Glutamatergic neuron (in vitro differentiated cells): ENCODE results near the gene SETD3. TPM values are rescaled to one million over a fixed set of nuclear protein-coding genes. Genes with fewer than 3 reads are reported as not detected.

Source experiments
- DNase-seq: peaks from one replicate; pipeline ENCODE4 v3.0.0; 2022
- H3K27ac Mint-ChIP-seq: one replicate; pipeline ENCODE4 v1.8.0; 2020; ENCODE audit warnings: mild to moderate bottlenecking, mixed read lengths, inconsistent platforms; ENCODE audit not compliant: unreplicated experiment
- H3K27me3 Mint-ChIP-seq: one replicate; pipeline ENCODE4 v1.8.0; 2020; ENCODE audit warnings: mild to moderate bottlenecking, moderate library complexity, mixed read lengths, inconsistent platforms; ENCODE audit not compliant: unreplicated experiment
- H3K36me3 Mint-ChIP-seq: one replicate; pipeline ENCODE4 v1.8.0; 2020; ENCODE audit warnings: mild to moderate bottlenecking, mixed read lengths, inconsistent platforms; ENCODE audit not compliant: unreplicated experiment
- H3K4me1 Mint-ChIP-seq: one replicate; pipeline ENCODE4 v1.8.0; 2020; ENCODE audit warnings: mild to moderate bottlenecking, low read depth, mixed read lengths, inconsistent platforms; ENCODE audit not compliant: unreplicated experiment
- H3K4me3 Mint-ChIP-seq: one replicate; pipeline ENCODE4 v1.8.0; 2020; ENCODE audit warnings: mild to moderate bottlenecking, mixed read lengths, inconsistent platforms; ENCODE audit not compliant: unreplicated experiment
- H3K9me3 Mint-ChIP-seq: one replicate; pipeline ENCODE4 v1.8.0; 2020; ENCODE audit warnings: mild to moderate bottlenecking, moderate library complexity, mixed read lengths, inconsistent platforms; ENCODE audit not compliant: unreplicated experiment
- CTCF ChIP-seq: fragments of 200-600 bp; sonication (generic); IDR thresholded peaks from one replicate; pipeline ENCODE4 v1.5.0; 2021; ENCODE audit not compliant: partially characterized antibody, unreplicated experiment
- total RNA-seq: library from RNA; stranded (reverse); fragmentation: NEBNext Ultra II Directional; extraction: Animal tissue kit (Norgen Biotek cat#: 25700); gene quantifications from one replicate; pipeline ENCODE4 v1.2.1, GENCODE V29; 2021; ENCODE audit not compliant: unreplicated experiment

The SETD3 gene
- total RNA-seq, 1 donor from 2014 or later, result 46.2 TPM

GRCh38 chr14:99419905-99420304 lies 60.8 kb downstream of the SETD3 start:
- H3K4me3 Mint-ChIP-seq, result no peak overlapping the region
- H3K27ac Mint-ChIP-seq, result no peak overlapping the region
- H3K27me3 Mint-ChIP-seq, result no peaks in the 10 kb centered on the region
- TF ChIP-seq CTCF, result no peak
- no peaks in the 10 kb centered on the region for H3K9me3 Mint-ChIP-seq
- no peak for DNase-seq
- H3K36me3 Mint-ChIP-seq, result no peaks in the 10 kb centered on the region
- peaks cover 6% of the 10 kb centered on the region for H3K4me1 Mint-ChIP-seq

GRCh38 chr14:99418242-99418641 lies 62.4 kb downstream of the SETD3 start:
- no peaks in the 10 kb centered on the region for H3K27me3 Mint-ChIP-seq
- no peaks in the 10 kb centered on the region for H3K9me3 Mint-ChIP-seq
- no peak for DNase-seq
- H3K4me1 Mint-ChIP-seq, result peaks cover 11% of the 10 kb centered on the region
- no peaks in the 10 kb centered on the region for H3K36me3 Mint-ChIP-seq
- H3K27ac Mint-ChIP-seq, result no peak overlapping the region
- H3K4me3 Mint-ChIP-seq, result no peak overlapping the region
- TF ChIP-seq CTCF, result no peak

- Mint-ChIP-seq H3K27ac (no peak overlapping the region), H3K27me3 (no peaks in the 10 kb centered on the region), H3K4me1 (peaks cover 23% of the 10 kb centered on the region), H3K36me3 (no peaks in the 10 kb centered on the region), H3K9me3 (no peaks in the 10 kb centered on the region), H3K4me3 (no peak overlapping the region)
- no peak for TF ChIP-seq CTCF
- no peak for DNase-seq
These were observed 63.8 kb downstream of the SETD3 start for GRCh38 chr14:99416909-99417308.

GRCh38 chr14:99415496-99416281 lies 65.0 kb downstream of the SETD3 start:
- Mint-ChIP-seq H3K9me3 (no peaks in the 10 kb centered on the region), H3K4me1 (peaks cover 23% of the 10 kb centered on the region), H3K27me3 (no peaks in the 10 kb centered on the region), H3K4me3 (no peak overlapping the region), H3K36me3 (no peaks in the 10 kb centered on the region), H3K27ac (no peak overlapping the region)
- DNase-seq, result no peak
- peak; percentile 71 for TF ChIP-seq CTCF

- Mint-ChIP-seq H3K4me3 (no peak overlapping the region), H3K4me1 (peaks cover 23% of the 10 kb centered on the region), H3K36me3 (no peaks in the 10 kb centered on the region), H3K27me3 (no peaks in the 10 kb centered on the region), H3K9me3 (no peaks in the 10 kb centered on the region), H3K27ac (no peak overlapping the region)
- no peak for TF ChIP-seq CTCF
- no peak for DNase-seq
These were observed 66.7 kb downstream of the SETD3 start for GRCh38 chr14:99413911-99414310.
